Measurements from ENCODE around the gene RPS6KA2. TPM values are rescaled to one million over a fixed set of nuclear protein-coding genes. Genes with fewer than 3 reads are reported as not detected.
A peak's percentile ranks its signal among the peaks of the same experiment; 100 is the strongest.

Gene RPS6KA2
- total RNA-seq, 2 experiments from 2014 or later: 3.8 to 4.2 TPM

- Mint-ChIP-seq H3K36me3 (no peaks in the 10 kb centered on the region), H3K4me1 (no peaks in the 10 kb centered on the region), H3K27ac (no peak overlapping the region), H3K27me3 (peaks cover 54% of the 10 kb centered on the region), H3K9me3 (no peaks in the 10 kb centered on the region), H3K4me3 (no peak overlapping the region)
- no peak for DNase-seq
These were observed 6.9 kb upstream of the RPS6KA2 start for GRCh38 chr6:166633732-166634535.

GRCh38 chr6:166632731-166633130, 5.7 kb upstream of the RPS6KA2 start:
- no peak for DNase-seq
- Mint-ChIP-seq H3K36me3 (no peaks in the 10 kb centered on the region), H3K4me1 (peaks cover 7% of the 10 kb centered on the region), H3K27ac (no peak overlapping the region), H3K9me3 (no peaks in the 10 kb centered on the region), H3K4me3 (no peak overlapping the region), H3K27me3 (peaks cover 57% of the 10 kb centered on the region)

DNA sequence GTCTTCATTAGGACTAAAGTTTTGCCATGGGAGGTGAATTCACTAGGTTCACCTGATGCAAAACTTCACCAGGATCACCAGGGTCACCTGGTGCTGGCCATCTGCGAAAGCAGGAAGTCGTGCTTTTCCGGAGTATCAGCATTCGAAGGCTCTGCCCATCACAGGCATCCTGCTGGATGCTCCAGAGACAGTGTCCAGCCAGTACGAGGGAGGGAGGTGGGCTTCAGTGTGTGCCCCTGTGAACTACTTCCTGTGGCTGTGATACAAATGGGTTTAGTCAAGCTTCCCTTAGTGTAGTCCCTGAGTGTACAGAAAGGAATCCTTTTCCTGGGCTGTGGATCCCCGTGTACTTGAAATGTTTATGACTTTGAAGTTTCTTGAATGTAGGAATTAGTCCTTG, 3.4 kb upstream of the RPS6KA2 start:
- Mint-ChIP-seq H3K27me3 (peaks cover 46% of the 10 kb centered on the region), H3K27ac (no peak overlapping the region), H3K36me3 (no peaks in the 10 kb centered on the region), H3K4me1 (peaks cover 16% of the 10 kb centered on the region), H3K9me3 (no peaks in the 10 kb centered on the region), H3K4me3 (no peak overlapping the region)
- DNase-seq: no peak

DNA sequence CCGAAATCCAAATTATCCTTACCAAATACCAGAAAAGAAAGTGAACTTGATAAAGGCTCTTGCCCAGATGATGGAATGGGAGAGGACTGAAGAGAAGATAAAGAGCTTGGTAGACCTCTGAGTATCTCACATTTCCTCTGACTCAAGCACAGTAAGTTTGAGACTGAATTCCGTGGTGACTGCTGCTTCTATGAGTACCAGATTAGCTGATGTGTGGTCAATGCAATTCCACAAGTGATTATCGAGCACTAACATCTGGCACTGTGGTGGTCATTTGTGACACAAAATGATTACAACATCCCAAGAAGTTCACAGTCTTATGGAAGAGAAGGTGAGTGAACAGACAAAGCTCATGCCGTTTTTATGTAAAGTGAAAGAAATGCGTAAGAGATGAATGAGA, 2.6 kb upstream of the RPS6KA2 start:
- peaks cover 50% of the 10 kb centered on the region for H3K27me3 Mint-ChIP-seq
- no peak for DNase-seq
- H3K4me1 Mint-ChIP-seq: peaks cover 19% of the 10 kb centered on the region
- H3K4me3 Mint-ChIP-seq: no peak overlapping the region
- H3K36me3 Mint-ChIP-seq: no peaks in the 10 kb centered on the region
- H3K27ac Mint-ChIP-seq: no peak overlapping the region
- no peaks in the 10 kb centered on the region for H3K9me3 Mint-ChIP-seq

DNA sequence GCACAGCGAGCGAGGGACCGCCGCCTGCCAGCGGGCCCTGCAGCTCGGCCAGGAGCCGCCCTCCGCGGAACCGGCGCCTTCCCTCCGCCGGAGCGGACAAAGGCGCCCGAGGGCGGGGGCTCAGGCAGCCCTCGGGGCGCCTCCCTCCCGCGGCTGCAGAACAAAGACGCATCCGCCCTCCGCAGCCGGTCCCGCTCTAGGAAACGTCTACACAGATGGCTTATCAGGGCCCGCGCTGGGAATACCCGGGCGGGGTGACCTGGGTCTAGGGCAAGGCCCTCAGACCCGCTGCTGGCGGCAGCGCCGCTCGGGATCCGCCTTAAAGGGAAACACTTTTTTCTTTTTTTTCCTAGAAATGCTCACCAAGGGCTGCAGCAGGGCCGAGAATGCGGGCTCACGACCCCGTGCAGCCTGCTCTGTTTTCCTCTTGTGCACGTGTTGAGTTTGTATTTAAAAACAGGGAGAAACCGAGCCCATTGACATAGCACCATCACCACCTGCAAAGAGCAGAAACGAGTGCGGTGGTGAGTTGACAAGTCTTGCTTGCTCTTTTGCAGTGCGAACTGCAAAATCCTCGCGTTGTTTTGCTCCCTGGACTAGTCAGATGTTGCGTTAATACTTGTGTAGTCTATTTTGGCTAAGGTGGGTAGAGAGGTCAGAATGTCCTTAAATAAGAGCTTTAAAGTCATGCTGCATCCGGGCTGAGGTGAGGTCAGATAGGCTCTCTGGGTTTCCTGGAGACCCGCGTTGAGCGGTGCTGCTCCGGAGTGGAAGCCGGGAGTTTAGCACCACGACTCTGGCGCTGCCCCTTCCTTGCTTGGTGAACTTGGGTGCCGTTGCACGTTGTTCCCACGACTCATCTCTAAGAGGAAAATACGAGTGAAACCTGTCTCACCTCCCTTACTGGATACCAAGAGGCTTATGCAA, 1.1 kb upstream of the RPS6KA2 start:
- H3K27me3 Mint-ChIP-seq: peaks cover 58% of the 10 kb centered on the region
- DNase-seq: peak; percentile 61
- H3K4me3 Mint-ChIP-seq: peak overlapping the region; percentile 75
- H3K36me3 Mint-ChIP-seq: no peaks in the 10 kb centered on the region
- peaks cover 19% of the 10 kb centered on the region for H3K4me1 Mint-ChIP-seq
- peak overlapping the region; percentile 68 for H3K27ac Mint-ChIP-seq
- H3K9me3 Mint-ChIP-seq: no peaks in the 10 kb centered on the region

DNA sequence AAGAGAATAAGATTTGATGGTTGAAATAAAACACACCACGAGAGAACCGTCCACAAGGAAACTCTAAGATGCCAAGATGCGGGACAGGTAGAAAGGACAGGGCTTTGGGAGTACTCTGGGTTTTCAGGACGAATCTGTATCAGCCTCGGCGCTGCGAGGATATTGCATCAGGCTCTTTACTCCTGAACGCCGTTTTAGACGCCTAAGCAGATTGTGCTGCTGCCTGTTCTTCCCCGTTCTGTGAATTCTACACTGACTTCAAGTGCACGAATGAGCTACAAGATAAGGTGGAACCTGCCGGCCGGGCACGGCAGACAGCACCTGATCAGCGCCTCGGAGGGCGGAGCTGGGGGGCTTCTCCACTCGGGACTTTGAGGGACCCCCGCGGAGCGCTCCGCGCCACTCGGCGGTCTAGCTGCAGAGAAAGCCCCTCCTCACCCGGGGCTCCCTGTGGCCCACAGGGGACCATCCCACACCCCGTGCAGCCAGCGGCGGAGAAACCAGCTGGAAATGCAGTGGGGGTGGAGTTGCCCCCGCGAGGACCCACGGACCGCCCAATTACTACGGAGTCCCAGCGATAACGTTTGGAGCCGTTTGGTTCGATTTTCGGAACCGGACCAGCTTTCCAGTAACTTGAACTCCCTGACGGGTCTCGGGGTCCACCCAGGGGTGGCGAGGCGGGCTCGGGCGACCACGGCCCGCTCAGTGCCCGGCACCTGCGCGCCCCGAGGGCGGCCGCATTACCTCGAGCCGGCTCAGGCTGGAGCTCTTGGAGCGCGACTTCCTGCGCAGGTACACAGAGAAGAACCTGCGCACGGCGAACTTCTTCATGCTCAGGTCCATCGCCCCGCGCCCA, 646 bp downstream of the RPS6KA2 start:
- peak; percentile 18 for DNase-seq
- Mint-ChIP-seq H3K4me1 (peaks cover 21% of the 10 kb centered on the region), H3K9me3 (no peaks in the 10 kb centered on the region), H3K27me3 (peaks cover 63% of the 10 kb centered on the region), H3K4me3 (peak overlapping the region; percentile 75), H3K27ac (no peak overlapping the region), H3K36me3 (no peaks in the 10 kb centered on the region)

DNA sequence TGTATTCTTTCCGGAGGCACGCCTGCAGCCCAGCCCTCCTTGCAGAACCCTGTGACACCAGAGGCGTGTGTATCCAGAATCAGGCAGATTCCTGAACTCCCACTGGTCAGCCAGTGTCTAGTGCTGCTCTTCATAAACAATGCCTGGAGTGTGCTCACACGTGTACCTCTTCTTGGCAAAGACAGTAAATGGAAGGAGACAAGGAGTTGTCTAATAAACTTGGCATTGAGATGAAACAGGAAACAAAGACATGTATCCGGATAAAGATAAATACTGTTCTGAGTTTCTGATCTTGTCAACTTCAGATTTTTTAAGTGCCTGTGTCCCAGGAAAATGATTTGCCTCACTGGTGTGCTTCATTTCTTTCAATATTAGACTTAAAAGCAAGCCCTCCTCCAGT, 1.7 kb downstream of the RPS6KA2 start:
- Mint-ChIP-seq H3K27ac (no peak overlapping the region), H3K4me3 (peak overlapping the region; percentile 75), H3K4me1 (peaks cover 21% of the 10 kb centered on the region), H3K36me3 (no peaks in the 10 kb centered on the region), H3K9me3 (no peaks in the 10 kb centered on the region), H3K27me3 (peaks cover 57% of the 10 kb centered on the region)
- DNase-seq: no peak

DNA sequence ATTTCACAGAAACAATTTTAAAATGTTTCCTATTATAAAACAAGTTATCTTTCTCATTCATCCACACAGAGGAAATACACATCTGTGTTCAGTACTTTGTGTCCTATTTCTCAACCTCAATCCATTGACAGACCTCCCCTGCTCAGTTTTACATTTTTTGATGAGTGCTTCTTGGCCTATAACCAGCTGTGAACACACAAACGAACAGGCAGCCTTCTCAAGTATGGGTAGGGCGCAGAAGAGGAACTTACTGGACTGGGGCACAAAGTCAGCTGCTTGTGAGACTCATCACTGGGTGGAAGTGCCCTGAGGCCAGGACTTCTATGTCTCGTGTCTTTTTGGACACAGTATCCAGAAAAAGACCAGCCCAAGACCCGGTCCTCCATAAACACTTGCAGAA, 2.8 kb downstream of the RPS6KA2 start:
- Mint-ChIP-seq H3K9me3 (no peaks in the 10 kb centered on the region), H3K27ac (no peak overlapping the region), H3K36me3 (no peaks in the 10 kb centered on the region), H3K4me1 (peaks cover 21% of the 10 kb centered on the region), H3K4me3 (no peak overlapping the region), H3K27me3 (peaks cover 49% of the 10 kb centered on the region)
- DNase-seq: no peak

- no peaks in the 10 kb centered on the region for H3K9me3 Mint-ChIP-seq
- H3K4me3 Mint-ChIP-seq: no peak overlapping the region
- no peak for DNase-seq
- no peak overlapping the region for H3K27ac Mint-ChIP-seq
- H3K27me3 Mint-ChIP-seq: peaks cover 41% of the 10 kb centered on the region
- peaks cover 18% of the 10 kb centered on the region for H3K4me1 Mint-ChIP-seq
- no peaks in the 10 kb centered on the region for H3K36me3 Mint-ChIP-seq
These were observed 3.7 kb downstream of the RPS6KA2 start for GRCh38 chr6:166623318-166623717.

DNA sequence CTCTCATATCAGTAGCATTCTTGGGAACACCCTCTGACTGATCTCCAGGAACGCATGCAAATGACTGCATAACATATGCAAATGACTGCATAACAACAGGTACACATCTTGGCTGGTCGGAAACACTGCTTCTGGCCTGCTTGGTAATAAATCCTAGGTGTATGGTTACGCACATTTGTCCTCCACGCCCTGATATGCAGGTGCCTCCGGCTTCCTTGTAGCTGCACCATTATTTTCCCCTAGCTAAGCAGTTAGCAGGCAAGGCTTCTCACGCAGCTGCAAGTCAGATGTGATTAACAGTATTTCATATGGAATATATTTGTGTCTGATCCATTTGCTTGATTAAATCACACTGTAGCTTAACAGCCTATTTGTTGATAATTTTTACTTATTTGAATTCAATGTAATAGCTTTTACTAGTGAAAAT, 5.9 kb downstream of the RPS6KA2 start:
- Mint-ChIP-seq H3K36me3 (no peaks in the 10 kb centered on the region), H3K9me3 (no peaks in the 10 kb centered on the region), H3K27me3 (peaks cover 36% of the 10 kb centered on the region), H3K27ac (no peak overlapping the region), H3K4me1 (peaks cover 12% of the 10 kb centered on the region), H3K4me3 (no peak overlapping the region)
- DNase-seq: no peak

DNA sequence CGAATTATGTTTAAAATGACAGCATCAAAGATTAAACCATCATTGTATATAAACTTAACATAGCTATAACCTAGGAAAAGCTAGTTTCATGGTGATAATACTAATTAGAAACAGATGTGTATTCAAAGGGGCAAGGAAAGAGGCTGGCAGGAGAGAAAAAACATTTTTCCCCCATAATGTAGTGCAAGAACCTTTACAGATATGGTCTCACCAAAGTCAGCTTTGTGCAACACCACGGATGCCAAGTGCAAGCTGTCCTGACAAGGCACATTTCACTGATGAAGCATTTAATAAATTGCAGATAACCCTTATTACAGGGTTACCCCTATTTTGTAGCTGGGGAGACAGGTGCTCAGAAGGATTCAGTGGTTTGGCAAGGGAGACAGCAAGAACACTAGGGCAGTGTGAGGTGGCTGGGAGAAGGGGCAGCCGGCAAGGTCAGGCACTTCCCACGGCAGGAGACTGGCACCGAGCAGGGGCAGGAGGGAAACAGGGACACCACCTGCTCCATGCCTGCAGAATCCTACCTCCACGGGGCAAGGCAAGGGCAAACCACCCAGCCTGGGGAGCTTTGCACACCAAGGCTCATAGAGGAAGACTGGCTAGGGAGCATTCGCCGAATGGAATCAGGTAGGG, 6.5 kb downstream of the RPS6KA2 start:
- H3K4me3 Mint-ChIP-seq: no peak overlapping the region
- peaks cover 7% of the 10 kb centered on the region for H3K4me1 Mint-ChIP-seq
- H3K27me3 Mint-ChIP-seq: peaks cover 31% of the 10 kb centered on the region
- H3K36me3 Mint-ChIP-seq: no peaks in the 10 kb centered on the region
- no peak for DNase-seq
- H3K9me3 Mint-ChIP-seq: no peaks in the 10 kb centered on the region
- H3K27ac Mint-ChIP-seq: no peak overlapping the region

- peaks cover 24% of the 10 kb centered on the region for H3K27me3 Mint-ChIP-seq
- no peaks in the 10 kb centered on the region for H3K36me3 Mint-ChIP-seq
- H3K4me3 Mint-ChIP-seq: no peak overlapping the region
- H3K4me1 Mint-ChIP-seq: peaks cover 2% of the 10 kb centered on the region
- no peaks in the 10 kb centered on the region for H3K9me3 Mint-ChIP-seq
- no peak for DNase-seq
- H3K27ac Mint-ChIP-seq: no peak overlapping the region
These were observed 7.1 kb downstream of the RPS6KA2 start for GRCh38 chr6:166619912-166620311.

GRCh38 chr6:166618866-166619761, 7.9 kb downstream of the RPS6KA2 start:
- H3K4me1 Mint-ChIP-seq: peaks cover 2% of the 10 kb centered on the region
- no peaks in the 10 kb centered on the region for H3K9me3 Mint-ChIP-seq
- no peaks in the 10 kb centered on the region for H3K36me3 Mint-ChIP-seq
- H3K4me3 Mint-ChIP-seq: no peak overlapping the region
- no peak for DNase-seq
- no peak overlapping the region for H3K27ac Mint-ChIP-seq
- H3K27me3 Mint-ChIP-seq: peaks cover 16% of the 10 kb centered on the region

Data from activated naive CD8-positive, alpha-beta T cell treated with anti-CD3 and anti-CD28 coated beads for 36 hours (primary cell).